GM18870 (cell line): Measurements from ENCODE around the gene BCAR3.
"Not testable (repeated sequence)": the region's sequence is repeated elsewhere in the genome, so short reads cannot be mapped to it uniquely, and the experiment has no call there.

ENCODE experiments used
- ATAC-seq: cut with Tn5 transposase; IDR thresholded peaks from one replicate; pipeline ENCODE4 v1.9.1; 2021; ENCODE audit warnings: moderate library complexity; ENCODE audit not compliant: unreplicated experiment

The BCAR3 gene

DNA sequence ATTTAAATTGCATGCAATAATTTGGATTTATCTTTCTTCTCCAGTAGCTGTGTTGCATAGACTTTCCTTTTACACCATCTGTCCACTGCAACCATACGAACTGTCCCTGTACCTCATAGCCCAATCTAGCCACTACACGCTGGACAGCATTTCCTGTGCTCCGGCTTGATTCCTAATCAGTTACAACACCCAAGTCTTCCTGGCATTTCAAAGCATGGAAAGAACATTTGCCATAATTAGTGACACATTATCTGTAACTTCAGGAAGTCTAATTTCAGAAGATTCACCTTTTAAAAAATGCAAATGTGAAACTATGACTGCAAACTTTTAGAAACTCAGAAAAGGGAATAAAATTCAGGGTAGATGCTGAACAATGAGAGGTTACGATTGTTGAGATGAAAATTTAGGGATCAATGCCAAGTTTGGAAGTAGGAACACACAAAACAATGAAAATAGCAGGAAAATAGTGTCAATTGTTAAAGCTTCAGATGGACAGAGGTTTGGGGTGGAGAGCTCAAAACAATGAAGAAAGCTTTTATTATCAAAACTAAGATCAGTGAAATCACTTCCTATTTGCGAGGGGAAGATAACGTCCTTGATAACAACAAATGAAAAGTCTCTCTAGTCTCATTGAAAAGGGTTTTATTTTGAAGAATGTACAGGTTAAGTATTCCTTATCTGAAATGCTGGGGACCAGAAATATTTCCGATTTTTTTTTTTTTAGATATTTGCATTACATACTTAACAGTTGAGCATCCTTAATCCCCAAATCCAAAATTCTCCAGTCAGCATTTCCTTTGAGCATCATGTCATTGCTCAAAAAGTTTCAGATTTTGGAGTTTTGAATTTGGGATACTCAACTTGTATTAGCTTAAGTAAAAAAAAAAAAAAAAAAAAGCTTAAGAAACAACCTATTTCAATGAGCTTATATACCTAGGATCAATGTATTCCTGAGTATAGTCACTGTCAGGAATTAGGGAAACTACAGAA lies 126.5 kb downstream of the BCAR3 start:
- no peak for ATAC-seq

GRCh38 chr1:93553886-93554490 lies 127.6 kb downstream of the BCAR3 start:
- ATAC-seq, result not testable (repeated sequence)

GRCh38 chr1:93552741-93553455 lies 128.7 kb downstream of the BCAR3 start:
- no peak for ATAC-seq

- ATAC-seq, result no peak
Observed at GRCh38 chr1:93549811-93550210, 131.8 kb downstream of the BCAR3 start.

GRCh38 chr1:93549131-93549530 lies 132.5 kb downstream of the BCAR3 start:
- ATAC-seq, result no peak

DNA sequence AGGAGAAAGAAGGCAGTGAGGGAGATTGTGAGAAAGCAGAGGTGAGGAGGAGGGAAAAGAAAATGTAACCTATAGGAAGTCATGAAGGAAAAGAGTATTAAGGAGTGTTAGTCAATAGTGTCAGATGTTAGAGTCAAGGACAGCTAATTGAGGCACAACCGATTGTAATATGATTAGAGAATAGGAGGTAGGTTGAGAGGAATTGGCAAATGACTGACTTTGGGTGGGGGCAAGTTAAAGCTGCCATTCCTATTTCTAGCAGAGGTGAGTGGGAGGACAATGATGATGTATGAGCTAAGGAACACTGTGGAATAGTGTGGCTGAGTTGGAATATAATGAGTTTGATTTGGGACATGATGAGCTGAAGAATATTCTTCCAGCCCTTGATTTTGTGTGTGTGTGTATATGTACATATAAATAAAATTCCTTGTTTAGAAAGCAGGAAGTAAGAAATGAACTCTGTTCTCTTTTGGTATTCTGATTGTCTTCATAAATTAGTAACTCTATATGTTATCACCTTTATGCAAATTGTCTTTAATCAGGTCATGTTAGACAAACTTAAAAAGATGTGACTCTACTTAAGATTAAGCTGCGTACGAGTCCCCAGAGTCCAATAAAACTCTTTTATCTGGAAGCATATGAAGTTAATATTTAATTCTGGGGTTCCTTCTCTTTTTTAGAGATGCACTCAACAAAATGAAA lies 135.3 kb downstream of the BCAR3 start:
- ATAC-seq, result no peak

- ATAC-seq, result no peak
Observed at GRCh38 chr1:93542398-93542797, 139.2 kb downstream of the BCAR3 start.

GRCh38 chr1:93541045-93541444 lies 140.6 kb downstream of the BCAR3 start:
- no peak for ATAC-seq

- ATAC-seq, result no peak
Observed at GRCh38 chr1:93537924-93538323, 143.7 kb downstream of the BCAR3 start.

GRCh38 chr1:93537396-93537795 lies 144.2 kb downstream of the BCAR3 start:
- ATAC-seq, result no peak

DNA sequence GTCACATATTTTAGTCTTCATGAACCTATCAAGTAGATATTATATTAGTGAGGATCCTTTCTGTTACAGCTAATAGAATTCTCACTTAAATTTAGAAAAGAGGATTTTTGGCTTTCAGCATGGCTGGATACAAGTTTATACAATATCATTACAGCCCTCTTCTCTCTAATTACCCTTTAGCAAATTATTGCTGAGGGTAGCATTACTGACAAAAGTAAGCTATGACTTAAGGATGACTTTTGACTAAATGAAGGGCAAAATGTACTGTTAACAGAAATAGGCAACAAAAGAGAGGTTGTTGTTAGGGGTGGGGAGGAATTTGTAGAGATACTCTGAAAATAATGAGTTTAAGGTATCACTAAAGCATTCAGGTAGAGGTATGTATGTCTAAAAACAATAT lies 148.0 kb downstream of the BCAR3 start:
- no peak for ATAC-seq

DNA sequence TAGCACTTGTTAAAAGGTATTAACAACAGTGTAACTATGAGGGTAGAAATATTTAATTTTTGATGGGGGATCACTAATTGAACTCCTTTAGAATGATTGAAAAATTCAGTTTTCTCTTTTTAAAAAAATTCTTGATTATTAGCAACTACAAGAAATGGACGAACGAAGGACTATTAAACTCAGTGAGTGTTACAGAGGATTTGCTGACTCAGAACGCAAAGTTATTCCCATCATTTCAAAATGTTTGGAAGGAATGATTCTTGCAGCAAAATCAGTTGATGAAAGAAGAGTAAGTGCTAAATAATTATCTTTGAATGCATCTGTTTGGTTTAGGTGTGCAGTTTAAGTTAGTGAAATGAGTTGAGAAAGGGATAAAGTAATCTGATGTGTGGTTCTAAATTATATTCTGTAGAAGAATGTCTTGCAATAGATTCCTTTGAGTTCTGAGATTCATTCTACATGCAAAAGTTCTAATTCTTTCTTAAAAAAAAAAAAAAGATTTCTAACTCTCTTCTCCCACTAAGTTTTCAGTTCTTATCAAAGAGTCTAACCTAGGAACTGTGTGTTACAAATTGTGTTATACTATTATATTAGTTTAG lies 148.8 kb downstream of the BCAR3 start:
- ATAC-seq, result no peak

GRCh38 chr1:93531193-93531592 lies 150.4 kb downstream of the BCAR3 start:
- ATAC-seq, result no peak

GRCh38 chr1:93528412-93528811 lies 153.2 kb downstream of the BCAR3 start:
- no peak for ATAC-seq

- ATAC-seq, result no peak
Observed at GRCh38 chr1:93526431-93526830, 155.2 kb downstream of the BCAR3 start.

DNA sequence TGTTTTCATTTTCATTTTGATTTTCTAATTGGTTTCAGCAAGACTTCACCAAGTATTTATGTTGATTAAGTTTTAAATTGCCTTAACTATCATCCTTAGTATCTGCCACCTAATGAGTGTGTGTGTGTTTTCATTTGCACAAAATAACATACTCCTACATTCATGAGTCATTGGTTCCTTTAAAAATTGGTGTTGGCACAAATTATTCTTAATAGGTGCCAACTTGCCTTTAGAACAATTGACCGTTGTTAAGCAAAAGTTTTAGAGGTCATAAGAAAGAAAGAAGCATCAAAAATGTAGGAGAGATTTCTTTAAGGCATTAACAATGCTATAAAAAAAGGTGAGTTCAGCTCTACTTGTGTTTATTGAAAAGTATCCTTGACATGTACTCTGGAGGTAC lies 156.2 kb downstream of the BCAR3 start:
- no peak for ATAC-seq

- no peak for ATAC-seq
Observed at GRCh38 chr1:93522721-93523120, 158.9 kb downstream of the BCAR3 start.

- no peak for ATAC-seq
Observed at GRCh38 chr1:93521618-93522017, 160.0 kb downstream of the BCAR3 start.

DNA sequence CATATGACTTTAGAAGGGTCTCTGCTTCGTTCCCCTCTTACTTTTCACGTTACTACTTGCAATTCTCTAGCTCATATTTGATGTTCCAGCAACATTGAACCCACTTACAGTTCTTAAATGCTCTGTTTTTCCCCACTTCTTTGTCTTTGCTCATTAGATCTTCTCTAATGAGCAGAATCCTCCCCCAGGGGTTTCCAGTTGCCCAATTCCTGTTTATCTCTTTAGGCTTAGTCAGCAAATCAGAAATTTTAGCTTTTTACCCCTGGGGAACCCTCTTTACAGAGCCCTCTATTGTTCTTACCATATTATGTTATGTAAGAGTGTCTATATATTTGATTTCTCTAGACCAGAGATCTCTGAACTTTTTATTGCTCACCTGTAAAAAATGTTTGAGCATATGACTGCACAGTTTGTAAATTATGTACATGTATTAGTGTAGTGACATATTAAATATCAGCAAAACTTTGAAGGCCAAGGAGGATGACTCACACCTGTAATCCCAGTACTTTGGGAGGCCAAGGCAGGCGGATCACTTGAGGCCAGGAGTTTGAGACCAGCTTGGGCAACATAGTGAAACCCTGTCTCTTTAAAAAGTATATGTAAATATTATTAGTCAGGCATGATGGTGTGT lies 162.3 kb downstream of the BCAR3 start:
- ATAC-seq, result no peak

DNA sequence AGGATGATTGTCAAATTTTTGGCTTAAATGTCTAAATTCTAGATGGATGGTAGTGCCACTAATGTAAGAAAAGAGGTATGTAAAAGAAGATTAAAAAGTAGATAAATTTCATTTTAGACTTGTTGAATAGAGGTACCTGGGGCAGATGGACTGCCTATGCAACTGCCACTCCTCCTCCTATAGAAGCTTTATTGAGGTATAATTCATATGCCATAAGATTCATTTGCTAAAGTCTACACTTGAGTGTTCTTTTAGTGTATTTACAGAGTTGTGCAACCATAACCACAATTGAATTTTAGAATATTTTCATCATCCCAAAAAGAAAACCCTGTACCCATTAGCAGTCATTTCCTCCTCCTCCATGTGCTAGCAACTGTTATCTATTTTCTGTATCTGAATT lies 163.1 kb downstream of the BCAR3 start:
- no peak for ATAC-seq
